NCI-H526 treated with DMSO at 0.1 percent for 48 hours (cell line): ENCODE data around the gene UBE2M.
"Not testable (repeated sequence)": the region's sequence is repeated elsewhere in the genome, so short reads cannot be mapped to it uniquely, and the experiment has no call there.

Experiments used
- DNase-seq: peaks from one replicate; lab custom pipeline; 2025; lab: John Stamatoyannopoulos, UW

UBE2M gene

DNA sequence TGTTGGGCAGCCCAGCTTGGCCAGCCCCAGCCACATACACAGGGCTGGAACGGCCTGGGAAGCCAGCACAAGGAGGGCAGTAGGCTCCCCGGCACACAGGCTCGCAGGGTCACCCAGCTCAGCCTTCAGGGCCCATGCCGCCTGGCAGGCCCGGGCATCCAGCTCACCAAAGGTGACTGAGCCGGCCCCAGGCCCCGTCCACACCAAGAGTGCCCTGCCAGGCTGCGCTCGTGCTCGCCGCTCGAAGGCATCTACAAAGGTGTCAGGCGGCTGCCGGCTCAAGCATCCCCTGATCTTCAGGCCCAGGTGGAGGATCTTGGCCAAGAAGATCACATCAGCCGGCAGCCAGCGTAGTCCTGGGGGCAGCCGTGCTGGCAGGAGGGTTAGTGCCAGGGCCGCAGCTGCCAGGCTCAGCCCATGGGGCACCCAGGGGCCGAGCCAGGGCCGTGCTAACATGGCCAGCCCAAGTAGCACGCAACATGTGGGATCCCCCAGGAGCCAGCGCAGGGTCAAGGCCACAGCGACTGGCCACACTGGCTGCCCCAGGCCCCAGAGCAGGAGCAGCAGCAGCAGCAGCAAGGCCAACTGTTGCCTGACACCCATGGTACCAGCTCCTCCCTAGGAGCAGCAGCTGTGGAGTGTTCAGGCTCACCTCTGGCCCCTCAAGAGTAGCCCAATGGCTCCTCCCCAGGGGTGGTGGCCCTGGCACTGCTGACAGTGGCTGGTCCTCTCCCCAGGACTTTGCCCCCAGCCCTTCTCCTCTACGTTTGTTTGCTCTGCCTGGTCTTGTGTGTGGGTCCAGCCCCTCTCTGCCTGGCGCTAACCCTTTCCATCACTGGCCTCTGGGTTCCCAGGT lies 46.8 kb downstream of the UBE2M start, which contains the start of gene SLC27A5:
Gene SLC27A5 (minus strand): TSS at position 640 of the 856 bp plus-strand sequence. CDS start 37 bp downstream, at position 603.
- no peak for DNase-seq

DNA sequence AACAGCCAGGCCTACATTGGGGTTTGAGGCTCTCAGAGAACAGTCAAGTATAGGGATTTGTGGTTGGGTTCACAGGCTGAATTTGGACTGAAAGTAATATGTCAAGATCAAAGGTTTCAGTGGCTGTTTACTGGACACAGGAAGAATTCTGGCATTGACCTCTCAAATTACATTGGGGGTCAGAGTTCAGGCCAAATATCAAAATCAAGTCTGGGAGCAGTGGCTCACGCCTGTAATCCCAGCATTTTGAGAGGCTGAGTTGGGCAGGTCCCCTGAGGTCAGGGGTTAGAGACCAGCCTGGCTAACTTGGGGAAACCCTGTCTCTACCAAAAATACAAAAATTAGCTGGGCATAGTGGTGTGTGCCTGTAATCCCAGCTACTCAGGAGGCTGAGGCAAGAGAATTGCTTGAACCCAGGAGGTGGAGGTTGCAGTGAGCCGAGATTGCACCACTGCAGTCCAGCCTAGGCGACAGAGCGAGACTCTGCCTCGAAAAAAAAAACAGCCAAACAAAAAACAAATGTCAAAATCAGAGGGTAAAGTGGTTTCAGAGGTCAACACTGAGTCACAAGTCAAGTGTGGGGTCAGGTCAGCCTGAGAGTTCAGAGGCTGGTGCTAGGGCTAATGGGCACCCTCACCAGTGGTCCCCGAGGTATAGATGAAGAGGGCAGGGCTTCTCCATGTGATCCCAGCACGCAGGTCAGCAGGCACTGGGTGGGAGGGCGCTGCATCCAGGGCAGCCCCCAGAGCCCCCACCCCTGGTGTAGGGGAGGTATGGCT lies 48.1 kb downstream of the UBE2M start:
- DNase-seq: no peak

DNA sequence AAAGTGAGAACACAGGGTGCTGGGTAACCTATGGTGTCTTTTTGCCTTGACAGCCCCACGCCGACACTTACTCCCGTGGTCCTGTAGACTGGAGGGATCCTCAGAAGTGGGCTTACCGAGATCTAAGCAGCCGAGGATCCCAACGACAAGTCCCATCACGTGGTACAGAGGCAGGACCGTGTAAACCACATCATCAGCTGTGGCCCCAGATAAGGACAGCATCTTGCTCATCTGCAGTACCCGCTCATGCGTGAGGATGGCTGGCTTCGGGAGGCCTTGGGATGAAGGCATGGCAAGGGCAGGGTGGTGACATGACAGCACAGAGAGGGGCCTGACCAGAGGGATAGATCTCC lies 48.7 kb downstream of the UBE2M start:
- no peak for DNase-seq

DNA sequence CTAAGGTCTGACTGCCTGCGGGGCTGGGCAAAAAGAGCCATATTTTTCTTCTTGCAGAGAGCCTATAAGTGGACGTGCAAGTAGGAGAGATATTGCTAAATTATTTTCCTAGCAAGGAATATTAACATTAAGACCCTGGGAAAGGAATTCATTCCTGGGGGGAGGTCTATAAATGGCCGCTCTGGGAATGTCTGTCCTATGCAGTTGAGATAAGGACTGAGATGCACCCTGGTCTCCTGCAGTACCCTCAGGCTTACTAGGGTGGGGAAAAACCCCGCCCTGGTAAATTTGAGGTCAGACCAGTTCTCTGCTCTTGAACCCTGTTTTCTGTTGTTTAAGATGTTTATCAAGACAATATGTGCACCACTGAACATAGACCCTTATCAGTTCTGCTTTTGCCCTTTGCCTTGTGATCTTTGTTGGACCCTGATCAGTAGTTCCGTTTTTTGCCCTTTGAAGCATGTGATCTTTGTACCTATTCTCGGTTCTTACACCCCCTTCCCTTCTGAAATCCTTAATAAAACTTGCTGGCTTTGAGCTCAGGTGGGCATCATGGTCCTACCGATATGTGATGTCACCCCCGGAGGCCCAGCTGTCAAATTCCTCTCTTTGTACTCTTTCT lies 50.7 kb downstream of the UBE2M start:
- not testable (repeated sequence) for DNase-seq
